SK-N-SH treated with all-trans-retinoic acid at 6 μM for 48 hours (cell line): ENCODE data around the gene WDR36.

Experiments
- BACH2 ChIP-seq: fragments of 250-450 bp; sonication (Bioruptor Pico); IDR thresholded peaks from 2 replicates; pipeline ENCODE4 v1.9.0; 2021; ENCODE audit warnings: mild to moderate bottlenecking, borderline replicate concordance
- CSDC2 ChIP-seq: fragments of 250-450 bp; sonication (Bioruptor Pico); IDR thresholded peaks from 2 replicates; pipeline ENCODE4 v1.5.0; 2020; ENCODE audit warnings: mild to moderate bottlenecking, moderate library complexity
- GLIS3 ChIP-seq: fragments of 250-450 bp; sonication (Bioruptor Pico); IDR thresholded peaks from 2 replicates; pipeline ENCODE4 v1.5.0; 2020; ENCODE audit warnings: mild to moderate bottlenecking, moderate library complexity
- TSHZ2 ChIP-seq: fragments of 250-450 bp; sonication (Bioruptor Pico); IDR thresholded peaks from 2 replicates; pipeline ENCODE4 v1.5.0; 2020; ENCODE audit warnings: mild to moderate bottlenecking, moderate library complexity
- ZC3H10 ChIP-seq: fragments of 250-450 bp; sonication (Bioruptor Pico); IDR thresholded peaks from 2 replicates; pipeline ENCODE4 v1.5.1; 2021; ENCODE audit warnings: mild to moderate bottlenecking, moderate library complexity
- ZFP3 ChIP-seq: fragments of 250-450 bp; sonication (Bioruptor Pico); IDR thresholded peaks from 2 replicates; pipeline ENCODE4 v1.5.0; 2020; ENCODE audit warnings: mild to moderate bottlenecking, moderate library complexity

- no peak for TF ChIP-seq GLIS3 (CRISPR knock-in tag)
- no peak for TF ChIP-seq ZFP3 (CRISPR knock-in tag)
- TF ChIP-seq TSHZ2 (CRISPR knock-in tag) = no peak
- no peak for TF ChIP-seq ZC3H10
- TF ChIP-seq CSDC2 (CRISPR knock-in tag) = no peak
- no peak for TF ChIP-seq BACH2
Observed at GRCh38 chr5:111119856-111120255, 27.7 kb downstream of the WDR36 start.
